GM12878 (cell line): Measurements from ENCODE around the gene ZBTB3. TPM values are rescaled to one million over a fixed set of nuclear protein-coding genes. Genes with fewer than 3 reads are reported as not detected.

Experiments
- BACH1 ChIP-seq: fragments of 450-650 bp; IDR thresholded peaks from 2 replicates; pipeline ENCODE4 v1.6.1; 2017; ENCODE audit warnings: mild to moderate bottlenecking, borderline replicate concordance
- BRCA1 ChIP-seq: IDR thresholded peaks from 2 replicates; pipeline ENCODE4 v1.6.1; 2011; ENCODE audit warnings: low read depth, low read length, improper control_type of control experiment
- CBX5 ChIP-seq: sonication (generic); IDR thresholded peaks from 2 replicates; pipeline ENCODE4 v1.6.1; 2016; ENCODE audit warnings: low read depth, moderate library complexity, mild to moderate bottlenecking, inconsistent platforms
- IRF4 ChIP-seq: IDR thresholded peaks from 2 replicates; pipeline ENCODE4 v1.6.1; 2011; ENCODE audit warnings: low read depth, low read length
- KAT2A ChIP-seq: conservative IDR thresholded peaks from 2 replicates; pipeline ENCODE4 v1.6.1; 2011; ENCODE audit warnings: low read depth, low read length; ENCODE audit not compliant: control insufficient read depth
- MXI1 ChIP-seq: fragments of 150-350 bp; IDR thresholded peaks from 2 replicates; pipeline ENCODE4 v1.6.1; 2011; ENCODE audit warnings: low read depth, mild to moderate bottlenecking, inconsistent platforms, low read length, improper control_type of control experiment
- NRF1 ChIP-seq: conservative IDR thresholded peaks from 2 replicates; pipeline ENCODE4 v1.6.1; 2011; ENCODE audit warnings: mild to moderate bottlenecking, low read depth, low read length, improper control_type of control experiment
- PBX3 ChIP-seq: IDR thresholded peaks from 2 replicates; pipeline ENCODE4 v1.6.1; 2011; ENCODE audit warnings: mild to moderate bottlenecking, low read depth, low read length, moderate library complexity; ENCODE audit not compliant: insufficient replicate concordance
- RCOR1 ChIP-seq: conservative IDR thresholded peaks from 2 replicates; pipeline ENCODE4 v1.6.1; 2012; ENCODE audit warnings: low read depth, low read length, improper control_type of control experiment
- REST ChIP-seq: IDR thresholded peaks from 2 replicates; pipeline ENCODE4 v1.6.1; 2012; ENCODE audit warnings: mild to moderate bottlenecking, low read depth, low read length
- SMAD1 ChIP-seq: fragments of 450-650 bp; IDR thresholded peaks from 2 replicates; pipeline ENCODE4 v1.6.1; 2018; ENCODE audit warnings: mild to moderate bottlenecking, low read depth; ENCODE audit not compliant: partially characterized antibody
- SMC3 ChIP-seq: IDR thresholded peaks from 2 replicates; pipeline ENCODE4 v1.6.1; 2011; ENCODE audit warnings: low read length, improper control_type of control experiment, borderline replicate concordance
- SPI1 ChIP-seq: IDR thresholded peaks from 2 replicates; pipeline ENCODE4 v1.6.1; 2011; ENCODE audit warnings: low read depth, mild to moderate bottlenecking, low read length, moderate library complexity, borderline replicate concordance; ENCODE audit not compliant: insufficient read depth
- YBX1 ChIP-seq: fragments of 450-650 bp; IDR thresholded peaks from 2 replicates; pipeline ENCODE4 v1.6.1; 2016; ENCODE audit warnings: antibody characterized with exemption
- ZBED1 ChIP-seq: IDR thresholded peaks from 2 replicates; pipeline ENCODE4 v1.6.1; 2016; ENCODE audit warnings: borderline replicate concordance
- ZNF217 ChIP-seq: fragments of 450-650 bp; IDR thresholded peaks from 2 replicates; pipeline ENCODE4 v1.6.1; 2017; ENCODE audit warnings: antibody characterized with exemption, mild to moderate bottlenecking
- ZNF592 ChIP-seq: fragments of 450-650 bp; IDR thresholded peaks from 2 replicates; pipeline ENCODE4 v1.6.1; 2017; ENCODE audit warnings: mild to moderate bottlenecking, moderate library complexity
- ZZZ3 ChIP-seq: IDR thresholded peaks from 2 replicates; pipeline ENCODE4 v1.6.1; 2011; ENCODE audit warnings: low read depth; ENCODE audit not compliant: control insufficient read depth, insufficient read length
- polyA plus RNA-seq, 11 experiments: library from polyadenylated mRNA; depleted of rRNA in 4 of 11; unstranded in 6 of 11; stranded (reverse) in 5 of 11; fragments of >200 nt; fragmentation: Nextera tagmentation in 4 of 11; fragmentation: Illumina TruSeq in 1 of 11; extraction: Ambion mirVana in 4 of 11; extraction: Trizol in 1 of 11; gene quantifications; 1 replicate in 1 of 11; 2 replicates in 10 of 11; pipeline versions ENCODE4 v1.2.1 to v1.2.3, GENCODE V29; 2011 to 2016; ENCODE audit warnings: inconsistent platforms in 2 of 11, missing spikeins in 2 of 11, low read depth in 1 of 11
- total RNA-seq, 4 experiments: library from RNA; depleted of rRNA in 3 of 4; stranded (reverse); fragments of >200 nt in 3 of 4; fragmentation: Illumina TruSeq in 1 of 4; extraction: Trizol in 1 of 4; gene quantifications; 2 replicates each; pipeline versions ENCODE4 v1.2.1 to v1.2.3, GENCODE V29; 2013 to 2021
- TF ChIP-seq, protein P1 (sequence below): fragments of 450-650 bp; conservative IDR thresholded peaks from 2 replicates; pipeline ENCODE4 v1.6.1; 2017; ENCODE audit warnings: mild to moderate bottlenecking, moderate library complexity

The ZBTB3 gene
- total and polyA plus RNA-seq, 10 of the 15 experiments (the other 5 are each of a cell fraction or from before 2014, with no cell fraction given) = 1.4 to 7.7 (median 4.8) TPM

DNA sequence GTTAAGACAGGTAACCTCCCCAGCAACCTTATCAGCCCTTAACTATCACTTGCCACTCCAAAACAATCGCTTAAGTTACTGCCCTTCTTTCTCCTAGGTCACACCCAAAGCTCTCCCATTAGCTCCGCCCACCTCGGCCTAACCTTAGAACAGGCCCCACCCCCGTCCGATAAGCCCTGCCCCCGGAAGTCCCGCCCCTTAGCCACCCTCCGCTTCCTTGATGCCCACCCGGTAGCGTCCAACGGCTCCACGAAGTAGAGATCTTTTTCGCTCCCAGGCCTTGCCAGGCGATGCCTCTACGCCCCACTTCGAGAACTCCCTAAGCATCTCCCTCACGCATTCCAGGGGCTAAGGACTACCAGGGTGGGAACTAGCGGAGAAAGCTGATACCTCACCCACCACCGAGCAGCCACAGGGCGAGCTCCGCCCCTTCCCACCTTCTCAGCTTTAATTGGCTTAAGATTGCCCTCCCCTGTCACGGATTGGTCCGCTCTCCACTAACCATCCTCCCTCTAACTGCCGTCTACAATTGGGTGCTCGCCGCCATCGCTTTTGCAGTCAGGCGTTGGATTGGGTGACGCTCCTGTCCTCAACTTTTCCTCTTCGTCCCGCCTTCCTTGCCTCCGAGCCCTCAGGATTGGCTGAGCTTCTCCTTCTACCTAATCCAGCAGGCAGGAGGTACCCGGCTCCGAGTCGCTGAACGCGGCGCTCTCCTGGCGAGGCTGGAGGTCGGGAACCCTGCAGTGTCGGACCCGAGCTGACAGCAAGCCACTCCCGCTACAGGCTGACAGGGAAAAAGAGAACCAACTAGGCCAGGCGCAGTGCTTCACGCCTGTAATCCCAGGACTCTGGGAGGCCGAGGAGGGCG lies at the start of gene ZBTB3 (continued):
- TF ChIP-seq ZNF592 (no peak), MXI1 (no peak), ZZZ3 (no peak), ZBED1 (no peak), PBX3 (peak; percentile 95), REST (no peak), CBX5 (no peak), KAT2A (no peak), BACH1 (no peak; the same call in 1 of the 2 replicates), RCOR1 (no peak), BRCA1 (no peak), ZNF217 (no peak; the same call in none of the 2 replicates), NRF1 (no peak), SMC3 (no peak), IRF4 (no peak), SMAD1 (peak; percentile 71), SPI1 (no peak), YBX1 (no peak)
- TF ChIP-seq, protein P1, sequence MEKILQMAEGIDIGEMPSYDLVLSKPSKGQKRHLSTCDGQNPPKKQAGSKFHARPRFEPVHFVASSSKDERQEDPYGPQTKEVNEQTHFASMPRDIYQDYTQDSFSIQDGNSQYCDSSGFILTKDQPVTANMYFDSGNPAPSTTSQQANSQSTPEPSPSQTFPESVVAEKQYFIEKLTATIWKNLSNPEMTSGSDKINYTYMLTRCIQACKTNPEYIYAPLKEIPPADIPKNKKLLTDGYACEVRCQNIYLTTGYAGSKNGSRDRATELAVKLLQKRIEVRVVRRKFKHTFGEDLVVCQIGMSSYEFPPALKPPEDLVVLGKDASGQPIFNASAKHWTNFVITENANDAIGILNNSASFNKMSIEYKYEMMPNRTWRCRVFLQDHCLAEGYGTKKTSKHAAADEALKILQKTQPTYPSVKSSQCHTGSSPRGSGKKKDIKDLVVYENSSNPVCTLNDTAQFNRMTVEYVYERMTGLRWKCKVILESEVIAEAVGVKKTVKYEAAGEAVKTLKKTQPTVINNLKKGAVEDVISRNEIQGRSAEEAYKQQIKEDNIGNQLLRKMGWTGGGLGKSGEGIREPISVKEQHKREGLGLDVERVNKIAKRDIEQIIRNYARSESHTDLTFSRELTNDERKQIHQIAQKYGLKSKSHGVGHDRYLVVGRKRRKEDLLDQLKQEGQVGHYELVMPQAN = peak; percentile 42; the same call in 1 of the 2 replicates
